Nephron (organoid): ENCODE measurements around the gene NINJ1.

Source experiments
- H3K27ac Mint-ChIP-seq, 3 experiments: 2 replicates each; pipeline ENCODE4 v1.8.0; 2020; ENCODE audit warnings: mixed read lengths in 3 of 3, mild to moderate bottlenecking in 2 of 3, moderate library complexity in 1 of 3
- H3K27me3 Mint-ChIP-seq: 2 replicates; pipeline ENCODE4 v1.8.0; 2021; ENCODE audit warnings: low read depth, mild to moderate bottlenecking, moderate library complexity, mixed read lengths
- H3K36me3 Mint-ChIP-seq: 2 replicates; pipeline ENCODE4 v1.8.0; 2020; ENCODE audit warnings: low read depth, mixed read lengths
- H3K4me1 Mint-ChIP-seq: 2 replicates; pipeline ENCODE4 v1.8.0; 2020; ENCODE audit warnings: mixed read lengths
- H3K4me3 Mint-ChIP-seq, 3 experiments: 2 replicates each; pipeline ENCODE4 v1.8.0; 2020; ENCODE audit warnings: mild to moderate bottlenecking in 3 of 3, mixed read lengths in 3 of 3, moderate library complexity in 2 of 3
- H3K9me3 Mint-ChIP-seq: 2 replicates; pipeline ENCODE4 v1.8.0; 2020; ENCODE audit warnings: mixed read lengths
- TF ChIP-seq, protein P1 (sequence below), 3 experiments: fragments of 200-600 bp; sonication (generic); IDR thresholded peaks; one replicate each; pipeline ENCODE4 v1.5.0; 2021; ENCODE audit warnings: antibody characterized with exemption in 3 of 3; ENCODE audit not compliant: unreplicated experiment in 3 of 3

NINJ1 gene

DNA sequence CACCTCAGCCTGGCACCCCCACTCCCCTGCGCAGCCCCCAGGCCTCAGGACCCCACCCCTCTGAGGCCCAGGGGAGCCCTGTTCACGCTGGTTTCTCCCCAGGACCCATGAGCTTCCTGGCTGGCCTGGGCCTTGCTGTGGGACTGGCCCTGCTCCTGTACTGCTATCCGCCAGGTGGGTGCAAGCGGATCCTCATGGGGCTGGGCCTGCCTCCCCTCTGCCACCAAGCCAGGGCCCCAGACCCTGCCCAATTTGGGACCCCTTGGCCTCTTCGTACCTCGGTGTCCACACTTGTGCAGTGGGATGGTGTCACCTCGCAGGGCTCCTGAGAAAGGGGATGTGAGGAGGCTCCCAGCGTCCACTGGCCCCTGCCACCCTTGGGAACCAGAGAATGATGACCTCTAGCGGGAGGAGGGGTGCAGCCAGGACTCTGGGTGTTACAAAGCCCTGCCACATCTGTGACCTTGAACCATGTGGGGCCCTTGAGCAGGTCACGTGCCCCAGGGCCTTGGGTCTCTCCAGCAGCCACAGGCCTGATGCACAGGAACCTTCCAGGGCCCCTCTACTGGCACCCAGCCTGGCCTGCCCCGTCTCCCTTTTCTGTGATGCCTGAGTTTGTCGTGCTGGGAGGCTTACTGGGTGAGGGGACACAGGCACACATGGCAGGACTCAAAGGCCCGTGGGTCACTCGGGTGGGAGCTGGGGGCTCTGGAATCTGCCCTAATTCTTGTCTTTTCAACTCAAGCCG lies 21.8 kb downstream of the NINJ1 start:
- Mint-ChIP-seq H3K36me3 (peaks cover 8% of the 10 kb centered on the region), H3K9me3 (no peaks in the 10 kb centered on the region), H3K4me3 (no peak overlapping the region), H3K27ac (no peak overlapping the region), H3K4me1 (peaks cover 6% of the 10 kb centered on the region), H3K27me3 (no peaks in the 10 kb centered on the region)
- TF ChIP-seq, protein P1, sequence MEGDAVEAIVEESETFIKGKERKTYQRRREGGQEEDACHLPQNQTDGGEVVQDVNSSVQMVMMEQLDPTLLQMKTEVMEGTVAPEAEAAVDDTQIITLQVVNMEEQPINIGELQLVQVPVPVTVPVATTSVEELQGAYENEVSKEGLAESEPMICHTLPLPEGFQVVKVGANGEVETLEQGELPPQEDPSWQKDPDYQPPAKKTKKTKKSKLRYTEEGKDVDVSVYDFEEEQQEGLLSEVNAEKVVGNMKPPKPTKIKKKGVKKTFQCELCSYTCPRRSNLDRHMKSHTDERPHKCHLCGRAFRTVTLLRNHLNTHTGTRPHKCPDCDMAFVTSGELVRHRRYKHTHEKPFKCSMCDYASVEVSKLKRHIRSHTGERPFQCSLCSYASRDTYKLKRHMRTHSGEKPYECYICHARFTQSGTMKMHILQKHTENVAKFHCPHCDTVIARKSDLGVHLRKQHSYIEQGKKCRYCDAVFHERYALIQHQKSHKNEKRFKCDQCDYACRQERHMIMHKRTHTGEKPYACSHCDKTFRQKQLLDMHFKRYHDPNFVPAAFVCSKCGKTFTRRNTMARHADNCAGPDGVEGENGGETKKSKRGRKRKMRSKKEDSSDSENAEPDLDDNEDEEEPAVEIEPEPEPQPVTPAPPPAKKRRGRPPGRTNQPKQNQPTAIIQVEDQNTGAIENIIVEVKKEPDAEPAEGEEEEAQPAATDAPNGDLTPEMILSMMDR (IDR thresholded peaks at IDR 0.05; ENCODE audit: unreplicated experiment in 3 of 3) = no peak

GRCh38 chr9:93111371-93112115 lies 22.5 kb downstream of the NINJ1 start:
- H3K27ac Mint-ChIP-seq = no peak overlapping the region
- TF ChIP-seq, protein P1 (IDR thresholded peaks at IDR 0.05; ENCODE audit: unreplicated experiment in 3 of 3) = no peak
- no peaks in the 10 kb centered on the region for H3K9me3 Mint-ChIP-seq
- no peaks in the 10 kb centered on the region for H3K27me3 Mint-ChIP-seq
- no peak overlapping the region for H3K4me3 Mint-ChIP-seq
- peaks cover 6% of the 10 kb centered on the region for H3K4me1 Mint-ChIP-seq
- H3K36me3 Mint-ChIP-seq = peaks cover 13% of the 10 kb centered on the region

DNA sequence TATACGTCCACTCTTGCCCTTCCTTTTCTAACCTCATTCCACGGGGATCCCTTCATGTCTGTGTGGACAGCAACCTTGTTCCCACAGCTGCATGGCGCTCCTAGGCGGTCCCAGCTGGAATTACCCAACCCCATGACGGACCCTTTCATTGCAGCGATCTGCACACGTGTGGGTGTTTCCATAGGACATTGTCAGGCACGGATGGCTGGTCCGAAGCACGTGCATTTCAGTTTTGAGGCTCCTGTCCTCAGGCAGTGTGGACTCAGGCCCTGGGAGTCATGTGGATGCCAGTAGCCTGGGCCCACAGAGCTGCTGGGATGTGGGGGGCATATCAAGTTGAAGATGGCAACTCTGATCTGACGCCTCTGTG lies 23.1 kb downstream of the NINJ1 start:
- Mint-ChIP-seq H3K27ac (no peak overlapping the region), H3K9me3 (peaks cover 1% of the 10 kb centered on the region), H3K36me3 (peaks cover 15% of the 10 kb centered on the region), H3K4me1 (peaks cover 6% of the 10 kb centered on the region), H3K4me3 (no peak overlapping the region), H3K27me3 (no peaks in the 10 kb centered on the region)
- TF ChIP-seq, protein P1 (IDR thresholded peaks at IDR 0.05; ENCODE audit: unreplicated experiment in 3 of 3) = no peak

GRCh38 chr9:93110311-93110855 lies 23.7 kb downstream of the NINJ1 start:
- Mint-ChIP-seq H3K36me3 (peaks cover 21% of the 10 kb centered on the region), H3K4me3 (no peak overlapping the region), H3K4me1 (peaks cover 6% of the 10 kb centered on the region), H3K27ac (no peak overlapping the region), H3K27me3 (no peaks in the 10 kb centered on the region), H3K9me3 (peaks cover 7% of the 10 kb centered on the region)
- TF ChIP-seq, protein P1 (IDR thresholded peaks at IDR 0.05; ENCODE audit: unreplicated experiment in 3 of 3) = no peak

DNA sequence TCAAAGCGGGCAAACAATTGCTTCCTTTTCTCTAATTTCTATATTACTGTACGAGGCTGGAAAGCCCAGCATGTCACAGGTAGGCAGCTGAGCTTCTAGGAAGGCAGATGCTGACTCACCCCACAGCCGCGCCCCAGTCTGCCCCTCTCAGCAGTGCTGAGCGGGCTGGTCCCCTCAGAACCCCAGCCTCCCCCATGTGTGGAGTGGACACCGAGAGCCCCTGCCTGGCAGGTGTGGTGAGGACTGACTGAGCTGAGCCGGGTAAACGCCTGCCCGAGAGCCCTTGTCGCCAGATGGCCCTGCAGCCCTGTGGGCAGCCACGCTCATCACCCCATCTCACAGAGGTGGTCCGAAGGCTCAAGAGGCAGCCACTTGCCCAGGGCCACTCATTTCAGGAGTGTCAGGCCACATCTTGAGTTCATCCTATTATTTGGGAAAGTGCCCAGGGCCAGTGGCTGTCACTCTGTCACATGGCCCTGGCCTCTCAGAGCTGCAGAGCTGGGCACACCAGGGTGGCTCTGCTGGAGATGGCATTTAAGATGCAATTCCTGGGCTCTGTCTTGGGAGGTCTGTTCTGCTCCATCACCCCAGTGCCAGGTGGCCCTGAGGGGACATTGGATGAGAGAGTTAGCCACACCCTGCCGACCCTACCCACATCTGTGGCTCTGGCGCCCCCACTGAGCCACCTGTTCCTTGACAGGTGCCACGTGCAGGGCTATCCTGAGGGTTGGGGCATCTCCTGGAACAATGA lies 25.6 kb downstream of the NINJ1 start:
- Mint-ChIP-seq H3K4me3 (no peak overlapping the region), H3K27me3 (no peaks in the 10 kb centered on the region), H3K36me3 (peaks cover 36% of the 10 kb centered on the region), H3K27ac (no peak overlapping the region), H3K4me1 (peaks cover 6% of the 10 kb centered on the region), H3K9me3 (peaks cover 20% of the 10 kb centered on the region)
- TF ChIP-seq, protein P1 (IDR thresholded peaks at IDR 0.05; ENCODE audit: unreplicated experiment in 3 of 3) = no peak
